Measurements from ENCODE around the gene PPP2R2D.

GRCh38 chr10:131851346-131851745, 49.5 kb upstream of the PPP2R2D start:
- TF ChIP-seq, protein P1, sequence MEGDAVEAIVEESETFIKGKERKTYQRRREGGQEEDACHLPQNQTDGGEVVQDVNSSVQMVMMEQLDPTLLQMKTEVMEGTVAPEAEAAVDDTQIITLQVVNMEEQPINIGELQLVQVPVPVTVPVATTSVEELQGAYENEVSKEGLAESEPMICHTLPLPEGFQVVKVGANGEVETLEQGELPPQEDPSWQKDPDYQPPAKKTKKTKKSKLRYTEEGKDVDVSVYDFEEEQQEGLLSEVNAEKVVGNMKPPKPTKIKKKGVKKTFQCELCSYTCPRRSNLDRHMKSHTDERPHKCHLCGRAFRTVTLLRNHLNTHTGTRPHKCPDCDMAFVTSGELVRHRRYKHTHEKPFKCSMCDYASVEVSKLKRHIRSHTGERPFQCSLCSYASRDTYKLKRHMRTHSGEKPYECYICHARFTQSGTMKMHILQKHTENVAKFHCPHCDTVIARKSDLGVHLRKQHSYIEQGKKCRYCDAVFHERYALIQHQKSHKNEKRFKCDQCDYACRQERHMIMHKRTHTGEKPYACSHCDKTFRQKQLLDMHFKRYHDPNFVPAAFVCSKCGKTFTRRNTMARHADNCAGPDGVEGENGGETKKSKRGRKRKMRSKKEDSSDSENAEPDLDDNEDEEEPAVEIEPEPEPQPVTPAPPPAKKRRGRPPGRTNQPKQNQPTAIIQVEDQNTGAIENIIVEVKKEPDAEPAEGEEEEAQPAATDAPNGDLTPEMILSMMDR (optimal IDR thresholded peaks at IDR 0.05 in 1 of 3, IDR thresholded peaks at IDR 0.05 in 1 of 3, conservative IDR thresholded peaks at IDR 0.05 in 1 of 3; ENCODE audit: extremely low read depth in 1 of 3, insufficient read depth in 2 of 3, low read length in 3 of 3): no peak
- no peak for TF ChIP-seq EZH2 (IDR thresholded peaks at IDR 0.05; ENCODE audit: low read length)

Data from keratinocyte (primary cell).